Measurements from ENCODE around the gene ALDOB. TPM values are rescaled to one million over a fixed set of nuclear protein-coding genes. Genes with fewer than 3 reads are reported as not detected.

ALDOB gene
- polyA plus RNA-seq, 4 donors = 757 to 16,248 (median 6,488) TPM

- peaks cover 6 to 55% (median 7%) of the 10 kb centered on the region in 3 donors for H3K4me1 ChIP-seq (ENCODE audit: control insufficient read depth in 3 of 3, insufficient read depth in 2 of 3, low read depth in 1 of 3, low read length in 2 of 3)
- H3K4me3 ChIP-seq (ENCODE audit: low read depth in 1 of 3, low read length in 3 of 3) = peak overlapping the region in 2 of 3 donors; percentile 1 to 89
- peak in 1 of 2 donors; percentile 49 for DNase-seq
- peaks cover 0 to 30% (median 15%) of the 10 kb centered on the region in 3 donors for H3K36me3 ChIP-seq (ENCODE audit: control insufficient read depth in 3 of 3, insufficient read depth in 2 of 3, low read depth in 1 of 3, low read length in 3 of 3)
- peak overlapping the region in 2 of 3 donors; percentile 54 to 93 for H3K27ac ChIP-seq (ENCODE audit: low read depth in 1 of 3, low read length in 2 of 3)
- no peak for FAIRE-seq
- H3K9me3 ChIP-seq (ENCODE audit: control insufficient read depth in 2 of 2, insufficient read depth in 1 of 2, low read depth in 1 of 2, low read length in 1 of 2) = no peaks in the 10 kb centered on the region
- H3K27me3 ChIP-seq (ENCODE audit: control insufficient read depth in 3 of 3, insufficient read depth in 3 of 3, low read length in 3 of 3) = no peaks in the 10 kb centered on the region
These were observed 3.4 kb downstream of the ALDOB start for GRCh38 chr9:101432171-101432570.

- peak overlapping the region in 2 of 3 donors; percentile 1 to 41 for H3K27ac ChIP-seq (ENCODE audit: low read depth in 1 of 3, low read length in 2 of 3)
- peak in 1 of 2 donors; percentile 7 for DNase-seq
These were observed 5.8 kb downstream of the ALDOB start for GRCh38 chr9:101429736-101430135.

GRCh38 chr9:101428909-101429308 lies 6.7 kb downstream of the ALDOB start:
- H3K36me3 ChIP-seq (ENCODE audit: control insufficient read depth in 3 of 3, insufficient read depth in 2 of 3, low read depth in 1 of 3, low read length in 3 of 3) = peaks cover 0 to 49% (median 20%) of the 10 kb centered on the region in 3 donors
- peak overlapping the region in 1 of 3 donors; percentile 56 for H3K27ac ChIP-seq (ENCODE audit: low read depth in 1 of 3, low read length in 2 of 3)
- no peak for FAIRE-seq

More at GRCh38 chr9:101429736-101430135, 5.8 kb downstream of the ALDOB start:
- 91 to 97% (median 96%) methylated on average over 7 of the region's 7 CpGs for WGBS, 3 donors
- peaks cover 0 to 48% (median 19%) of the 10 kb centered on the region in 3 donors for H3K36me3 ChIP-seq (ENCODE audit: control insufficient read depth in 3 of 3, insufficient read depth in 2 of 3, low read depth in 1 of 3, low read length in 3 of 3)
- H3K27me3 ChIP-seq (ENCODE audit: control insufficient read depth in 3 of 3, insufficient read depth in 3 of 3, low read length in 3 of 3) = no peaks in the 10 kb centered on the region
- H3K4me1 ChIP-seq (ENCODE audit: control insufficient read depth in 3 of 3, insufficient read depth in 2 of 3, low read depth in 1 of 3, low read length in 2 of 3) = peaks cover 6 to 42% (median 7%) of the 10 kb centered on the region in 3 donors
- no peaks in the 10 kb centered on the region for H3K9me3 ChIP-seq (ENCODE audit: control insufficient read depth in 2 of 2, insufficient read depth in 1 of 2, low read depth in 1 of 2, low read length in 1 of 2)
- no peak overlapping the region for H3K4me3 ChIP-seq (ENCODE audit: low read depth in 1 of 3, low read length in 3 of 3)
- no peak for FAIRE-seq

GRCh38 chr9:101427957-101428655 lies 7.5 kb downstream of the ALDOB start:
- Histone ChIP-seq H3K36me3 (ENCODE audit: control insufficient read depth in 3 of 3, insufficient read depth in 2 of 3, low read depth in 1 of 3, low read length in 3 of 3) (peaks cover 0 to 53% (median 20%) of the 10 kb centered on the region in 3 donors), H3K4me3 (ENCODE audit: low read depth in 1 of 3, low read length in 3 of 3) (no peak overlapping the region), H3K4me1 (ENCODE audit: control insufficient read depth in 3 of 3, insufficient read depth in 2 of 3, low read depth in 1 of 3, low read length in 2 of 3) (peaks cover 2 to 30% (median 6%) of the 10 kb centered on the region in 3 donors), H3K27me3 (ENCODE audit: control insufficient read depth in 3 of 3, insufficient read depth in 3 of 3, low read length in 3 of 3) (no peaks in the 10 kb centered on the region), H3K27ac (ENCODE audit: low read depth in 1 of 3, low read length in 2 of 3) (peak overlapping the region in 2 of 3 donors; percentile 5 to 56), H3K9me3 (ENCODE audit: control insufficient read depth in 2 of 2, insufficient read depth in 1 of 2, low read depth in 1 of 2, low read length in 1 of 2) (no peaks in the 10 kb centered on the region)
- 76 to 91% (median 85%) methylated on average over 3 of the region's 3 CpGs for WGBS, 3 donors
- DNase-seq (no peak), FAIRE-seq (no peak)

More at GRCh38 chr9:101428909-101429308, 6.7 kb downstream of the ALDOB start:
- Histone ChIP-seq H3K4me3 (ENCODE audit: low read depth in 1 of 3, low read length in 3 of 3) (no peak overlapping the region), H3K27me3 (ENCODE audit: control insufficient read depth in 3 of 3, insufficient read depth in 3 of 3, low read length in 3 of 3) (no peaks in the 10 kb centered on the region), H3K4me1 (ENCODE audit: control insufficient read depth in 3 of 3, insufficient read depth in 2 of 3, low read depth in 1 of 3, low read length in 2 of 3) (peaks cover 2 to 36% (median 6%) of the 10 kb centered on the region in 3 donors), H3K9me3 (ENCODE audit: control insufficient read depth in 2 of 2, insufficient read depth in 1 of 2, low read depth in 1 of 2, low read length in 1 of 2) (no peaks in the 10 kb centered on the region)
- 80 to 88% (median 81%) methylated on average over 3 of the region's 3 CpGs for WGBS, 3 donors
- DNase-seq = no peak

GRCh38 chr9:101427358-101427757 lies 8.2 kb downstream of the ALDOB start:
- WGBS, 3 donors = 91 to 98% (median 93%) methylated on average over 8 of the region's 8 CpGs
- peaks cover 0 to 58% (median 22%) of the 10 kb centered on the region in 3 donors for H3K36me3 ChIP-seq (ENCODE audit: control insufficient read depth in 3 of 3, insufficient read depth in 2 of 3, low read depth in 1 of 3, low read length in 3 of 3)

GRCh38 chr9:101421653-101422065 lies 13.9 kb downstream of the ALDOB start:
- 53 to 64% (median 61%) methylated on average over 5 of the region's 5 CpGs for WGBS, 3 donors

More at GRCh38 chr9:101427358-101427757, 8.2 kb downstream of the ALDOB start:
- DNase-seq = no peak
- no peak for FAIRE-seq
- peak overlapping the region in 1 of 3 donors; percentile 56 for H3K27ac ChIP-seq (ENCODE audit: low read depth in 1 of 3, low read length in 2 of 3)
- no peaks in the 10 kb centered on the region for H3K27me3 ChIP-seq (ENCODE audit: control insufficient read depth in 3 of 3, insufficient read depth in 3 of 3, low read length in 3 of 3)
- H3K4me1 ChIP-seq (ENCODE audit: control insufficient read depth in 3 of 3, insufficient read depth in 2 of 3, low read depth in 1 of 3, low read length in 2 of 3) = peaks cover 2 to 24% (median 6%) of the 10 kb centered on the region in 3 donors
- no peak overlapping the region for H3K4me3 ChIP-seq (ENCODE audit: low read depth in 1 of 3, low read length in 3 of 3)
- no peaks in the 10 kb centered on the region for H3K9me3 ChIP-seq (ENCODE audit: control insufficient read depth in 2 of 2, insufficient read depth in 1 of 2, low read depth in 1 of 2, low read length in 1 of 2)

GRCh38 chr9:101419863-101420262 lies 15.7 kb downstream of the ALDOB start:
- H3K27ac ChIP-seq (ENCODE audit: low read depth in 1 of 3, low read length in 2 of 3) = no peak overlapping the region
- H3K27me3 ChIP-seq (ENCODE audit: control insufficient read depth in 3 of 3, insufficient read depth in 3 of 3, low read length in 3 of 3) = no peaks in the 10 kb centered on the region
- 80 to 91% (median 90%) methylated on average over 2 of the region's 2 CpGs for WGBS, 3 donors
- H3K4me1 ChIP-seq (ENCODE audit: control insufficient read depth in 3 of 3, insufficient read depth in 2 of 3, low read depth in 1 of 3, low read length in 2 of 3) = peaks cover 0 to 6% (median 0%) of the 10 kb centered on the region in 3 donors
- no peak for FAIRE-seq
- H3K4me3 ChIP-seq (ENCODE audit: low read depth in 1 of 3, low read length in 3 of 3) = no peak overlapping the region
- H3K36me3 ChIP-seq (ENCODE audit: control insufficient read depth in 3 of 3, insufficient read depth in 2 of 3, low read depth in 1 of 3, low read length in 3 of 3) = peaks cover 0 to 16% (median 4%) of the 10 kb centered on the region in 3 donors
- peaks cover 0 to 8% of the 10 kb centered on the region in 2 donors for H3K9me3 ChIP-seq (ENCODE audit: control insufficient read depth in 2 of 2, insufficient read depth in 1 of 2, low read depth in 1 of 2, low read length in 1 of 2)
- DNase-seq = peak in 1 of 2 donors; percentile 27

More at GRCh38 chr9:101421653-101422065, 13.9 kb downstream of the ALDOB start:
- no peak overlapping the region for H3K27ac ChIP-seq (ENCODE audit: low read depth in 1 of 3, low read length in 2 of 3)
- H3K4me1 ChIP-seq (ENCODE audit: control insufficient read depth in 3 of 3, insufficient read depth in 2 of 3, low read depth in 1 of 3, low read length in 2 of 3) = peaks cover 0 to 9% (median 0%) of the 10 kb centered on the region in 3 donors
- FAIRE-seq (no peak), DNase-seq (peak in 1 of 2 donors; percentile 55)
- no peak overlapping the region for H3K4me3 ChIP-seq (ENCODE audit: low read depth in 1 of 3, low read length in 3 of 3)
- no peaks in the 10 kb centered on the region for H3K27me3 ChIP-seq (ENCODE audit: control insufficient read depth in 3 of 3, insufficient read depth in 3 of 3, low read length in 3 of 3)
- H3K9me3 ChIP-seq (ENCODE audit: control insufficient read depth in 2 of 2, insufficient read depth in 1 of 2, low read depth in 1 of 2, low read length in 1 of 2) = no peaks in the 10 kb centered on the region
- H3K36me3 ChIP-seq (ENCODE audit: control insufficient read depth in 3 of 3, insufficient read depth in 2 of 3, low read depth in 1 of 3, low read length in 3 of 3) = peaks cover 0 to 28% (median 7%) of the 10 kb centered on the region in 3 donors

- DNase-seq = peak in 1 of 2 donors; percentile 40
- peaks cover 0 to 12% (median 2%) of the 10 kb centered on the region in 3 donors for H3K36me3 ChIP-seq (ENCODE audit: control insufficient read depth in 3 of 3, insufficient read depth in 2 of 3, low read depth in 1 of 3, low read length in 3 of 3)
- no peak overlapping the region for H3K4me3 ChIP-seq (ENCODE audit: low read depth in 1 of 3, low read length in 3 of 3)
- H3K4me1 ChIP-seq (ENCODE audit: control insufficient read depth in 3 of 3, insufficient read depth in 2 of 3, low read depth in 1 of 3, low read length in 2 of 3) = peaks cover 0 to 4% (median 0%) of the 10 kb centered on the region in 3 donors
- no peak for FAIRE-seq
- peak overlapping the region in 2 of 3 donors; percentile 8 to 41 for H3K27ac ChIP-seq (ENCODE audit: low read depth in 1 of 3, low read length in 2 of 3)
- H3K9me3 ChIP-seq (ENCODE audit: control insufficient read depth in 2 of 2, insufficient read depth in 1 of 2, low read depth in 1 of 2, low read length in 1 of 2) = peaks cover 0 to 10% of the 10 kb centered on the region in 2 donors
- 73 to 79% (median 76%) methylated on average over 7 of the region's 7 CpGs for WGBS, 3 donors
- H3K27me3 ChIP-seq (ENCODE audit: control insufficient read depth in 3 of 3, insufficient read depth in 3 of 3, low read length in 3 of 3) = no peaks in the 10 kb centered on the region
These were observed 16.8 kb downstream of the ALDOB start for GRCh38 chr9:101418518-101419430.
